Astrocyte (in vitro differentiated cells and primary cell): ENCODE data around the gene APOH. TPM values are rescaled to one million over a fixed set of nuclear protein-coding genes. Genes with fewer than 3 reads are reported as not detected.

Source experiments
- DNase-seq: peaks from one replicate; pipeline ENCODE4 v3.0.0-alpha.2; 2010; ENCODE audit warnings: low read depth
- FAIRE-seq: peaks from 2 replicates; lab custom pipeline; 2011; peaks lifted over from hg19 to GRCh38; lab: Jason Lieb, UNC
- H2AFZ ChIP-seq: 2 replicates; pipeline ENCODE4 v1.6.0; 2012; ENCODE audit warnings: low read depth, low read length, inconsistent platforms
- H3K27ac ChIP-seq: 2 replicates; pipeline ENCODE4 v1.5.1; 2011; ENCODE audit warnings: low read depth, low read length, inconsistent platforms
- H3K27me3 ChIP-seq: 2 replicates; pipeline ENCODE4 v1.6.0; 2011; ENCODE audit warnings: low read length, inconsistent platforms; ENCODE audit not compliant: insufficient read depth
- H3K36me3 ChIP-seq: 2 replicates; pipeline ENCODE4 v1.5.1; 2011; ENCODE audit warnings: low read length, inconsistent platforms; ENCODE audit not compliant: insufficient read depth
- H3K4me1 ChIP-seq: 2 replicates; pipeline ENCODE4 v1.5.1; 2011; ENCODE audit warnings: low read length, inconsistent platforms; ENCODE audit not compliant: insufficient read depth
- H3K4me2 ChIP-seq: 2 replicates; pipeline ENCODE4 v1.6.0; 2012; ENCODE audit warnings: low read length, inconsistent platforms
- H3K4me3 ChIP-seq: 2 replicates; pipeline ENCODE4 v1.5.1; 2011; ENCODE audit warnings: low read depth, mild to moderate bottlenecking, low read length, inconsistent platforms; ENCODE audit not compliant: insufficient read depth
- H3K79me2 ChIP-seq: 2 replicates; pipeline ENCODE4 v1.6.0; 2012; ENCODE audit warnings: mild to moderate bottlenecking, low read length, inconsistent platforms; ENCODE audit not compliant: insufficient read depth
- H3K9ac ChIP-seq: 2 replicates; pipeline ENCODE4 v1.6.0; 2012; ENCODE audit warnings: mild to moderate bottlenecking, low read length, inconsistent platforms
- H3K9me3 ChIP-seq: 2 replicates; pipeline ENCODE4 v1.5.1; 2012; ENCODE audit warnings: low read depth, mild to moderate bottlenecking, low read length, inconsistent platforms; ENCODE audit not compliant: insufficient read depth
- H4K20me1 ChIP-seq: 2 replicates; pipeline ENCODE4 v1.6.0; 2012; ENCODE audit warnings: low read length, inconsistent platforms; ENCODE audit not compliant: insufficient read depth
- H3K27ac Mint-ChIP-seq: one replicate; pipeline ENCODE4 v1.8.0; 2021; ENCODE audit warnings: mild to moderate bottlenecking, mixed read lengths; ENCODE audit not compliant: unreplicated experiment
- H3K27me3 Mint-ChIP-seq: one replicate; pipeline ENCODE4 v1.8.0; 2021; ENCODE audit warnings: low read depth, mixed read lengths; ENCODE audit not compliant: unreplicated experiment
- H3K36me3 Mint-ChIP-seq: one replicate; pipeline ENCODE4 v1.8.0; 2021; ENCODE audit warnings: low read depth, mixed read lengths; ENCODE audit not compliant: unreplicated experiment
- H3K4me1 Mint-ChIP-seq: one replicate; pipeline ENCODE4 v1.8.0; 2021; ENCODE audit warnings: low read depth, mixed read lengths; ENCODE audit not compliant: unreplicated experiment
- H3K4me3 Mint-ChIP-seq: one replicate; pipeline ENCODE4 v1.8.0; 2021; ENCODE audit warnings: mild to moderate bottlenecking, moderate library complexity, mixed read lengths; ENCODE audit not compliant: unreplicated experiment
- H3K9me3 Mint-ChIP-seq: one replicate; pipeline ENCODE4 v1.8.0; 2021; ENCODE audit warnings: mild to moderate bottlenecking, mixed read lengths; ENCODE audit not compliant: unreplicated experiment
- EZH2 ChIP-seq: IDR thresholded peaks from 2 replicates; pipeline ENCODE4 v1.6.1; 2012; ENCODE audit warnings: mild to moderate bottlenecking, low read length, inconsistent platforms; ENCODE audit not compliant: insufficient read depth
- total RNA-seq: library from RNA; stranded (reverse); gene quantifications from 2 replicates; pipeline ENCODE4 v1.2.1, GENCODE V29; 2021
- TF ChIP-seq, protein P1 (sequence below): IDR thresholded peaks from 2 replicates; pipeline ENCODE4 v1.5.1; 2011; ENCODE audit warnings: low read depth, mild to moderate bottlenecking, inconsistent platforms, low read length, moderate library complexity; ENCODE audit not compliant: insufficient read depth

Gene APOH
- total RNA-seq, 1 donor from 2014 or later: not detected

DNA sequence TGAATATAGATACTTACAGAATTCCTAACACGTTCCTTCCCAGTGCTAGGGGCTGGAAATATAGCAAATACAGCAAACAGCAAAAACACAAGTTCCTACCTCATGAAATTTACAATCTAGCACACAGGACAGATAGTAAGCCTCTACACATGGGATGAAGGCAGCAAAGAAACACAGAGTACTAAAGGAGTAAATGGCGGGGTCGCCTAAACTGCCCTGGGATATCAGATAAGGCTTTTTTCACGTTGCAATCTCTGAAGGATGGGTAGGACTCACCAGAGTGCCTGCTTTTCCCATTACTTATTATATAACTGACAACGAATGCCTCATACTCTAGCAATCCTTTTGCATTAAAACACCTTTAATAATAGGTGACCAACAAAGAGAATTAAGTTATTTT, 57.1 kb downstream of the APOH start:
- no peak overlapping the region for H3K27ac ChIP-seq
- H3K36me3 ChIP-seq: no peaks in the 10 kb centered on the region
- H3K4me2 ChIP-seq: no peak overlapping the region
- H3K27me3 ChIP-seq: no peaks in the 10 kb centered on the region
- Mint-ChIP-seq H3K4me3 (no peak overlapping the region), H3K36me3 (no peaks in the 10 kb centered on the region), H3K9me3 (no peaks in the 10 kb centered on the region), H3K27me3 (no peaks in the 10 kb centered on the region), H3K4me1 (no peaks in the 10 kb centered on the region), H3K27ac (no peak overlapping the region)
- no peaks in the 10 kb centered on the region for H4K20me1 ChIP-seq
- DNase-seq: no peak
- TF ChIP-seq, protein P1, sequence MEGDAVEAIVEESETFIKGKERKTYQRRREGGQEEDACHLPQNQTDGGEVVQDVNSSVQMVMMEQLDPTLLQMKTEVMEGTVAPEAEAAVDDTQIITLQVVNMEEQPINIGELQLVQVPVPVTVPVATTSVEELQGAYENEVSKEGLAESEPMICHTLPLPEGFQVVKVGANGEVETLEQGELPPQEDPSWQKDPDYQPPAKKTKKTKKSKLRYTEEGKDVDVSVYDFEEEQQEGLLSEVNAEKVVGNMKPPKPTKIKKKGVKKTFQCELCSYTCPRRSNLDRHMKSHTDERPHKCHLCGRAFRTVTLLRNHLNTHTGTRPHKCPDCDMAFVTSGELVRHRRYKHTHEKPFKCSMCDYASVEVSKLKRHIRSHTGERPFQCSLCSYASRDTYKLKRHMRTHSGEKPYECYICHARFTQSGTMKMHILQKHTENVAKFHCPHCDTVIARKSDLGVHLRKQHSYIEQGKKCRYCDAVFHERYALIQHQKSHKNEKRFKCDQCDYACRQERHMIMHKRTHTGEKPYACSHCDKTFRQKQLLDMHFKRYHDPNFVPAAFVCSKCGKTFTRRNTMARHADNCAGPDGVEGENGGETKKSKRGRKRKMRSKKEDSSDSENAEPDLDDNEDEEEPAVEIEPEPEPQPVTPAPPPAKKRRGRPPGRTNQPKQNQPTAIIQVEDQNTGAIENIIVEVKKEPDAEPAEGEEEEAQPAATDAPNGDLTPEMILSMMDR: no peak
- TF ChIP-seq EZH2: no peak
- H3K9ac ChIP-seq: no peak overlapping the region
- no peak overlapping the region for H3K4me3 ChIP-seq
- FAIRE-seq: no peak
- no peaks in the 10 kb centered on the region for H3K79me2 ChIP-seq
- no peaks in the 10 kb centered on the region for H3K9me3 ChIP-seq
- no peak overlapping the region for H2AFZ ChIP-seq
- no peaks in the 10 kb centered on the region for H3K4me1 ChIP-seq

- H3K27ac Mint-ChIP-seq: no peak overlapping the region
- no peak overlapping the region for H3K4me2 ChIP-seq
- no peaks in the 10 kb centered on the region for H3K27me3 ChIP-seq
- no peak overlapping the region for H2AFZ ChIP-seq
- no peaks in the 10 kb centered on the region for H3K9me3 Mint-ChIP-seq
- no peak overlapping the region for H3K4me3 ChIP-seq
- H3K9ac ChIP-seq: no peak overlapping the region
- no peaks in the 10 kb centered on the region for H3K4me1 ChIP-seq
- no peaks in the 10 kb centered on the region for H3K36me3 Mint-ChIP-seq
- H4K20me1 ChIP-seq: no peaks in the 10 kb centered on the region
- H3K79me2 ChIP-seq: no peaks in the 10 kb centered on the region
- H3K9me3 ChIP-seq: no peaks in the 10 kb centered on the region
- no peak for TF ChIP-seq EZH2
- TF ChIP-seq, protein P1: no peak
- H3K27me3 Mint-ChIP-seq: no peaks in the 10 kb centered on the region
- H3K4me3 Mint-ChIP-seq: no peak overlapping the region
- DNase-seq: no peak
- FAIRE-seq: no peak
- no peaks in the 10 kb centered on the region for H3K36me3 ChIP-seq
- no peaks in the 10 kb centered on the region for H3K4me1 Mint-ChIP-seq
- no peak overlapping the region for H3K27ac ChIP-seq
Measured at GRCh38 chr17:66171692-66172091, 57.5 kb downstream of the APOH start.

GRCh38 chr17:66171172-66171571, 58.0 kb downstream of the APOH start:
- H2AFZ ChIP-seq: no peak overlapping the region

More at GRCh38 chr17:66171172-66171571, 58.0 kb downstream of the APOH start:
- Histone ChIP-seq H3K4me3 (no peak overlapping the region), H3K9ac (no peak overlapping the region), H4K20me1 (no peaks in the 10 kb centered on the region), H3K4me1 (no peaks in the 10 kb centered on the region), H3K9me3 (no peaks in the 10 kb centered on the region), H3K4me2 (no peak overlapping the region), H3K79me2 (no peaks in the 10 kb centered on the region), H3K27ac (no peak overlapping the region), H3K27me3 (no peaks in the 10 kb centered on the region), H3K36me3 (no peaks in the 10 kb centered on the region)
- Mint-ChIP-seq H3K27ac (no peak overlapping the region), H3K4me3 (no peak overlapping the region), H3K36me3 (no peaks in the 10 kb centered on the region), H3K9me3 (no peaks in the 10 kb centered on the region), H3K27me3 (no peaks in the 10 kb centered on the region), H3K4me1 (no peaks in the 10 kb centered on the region)
- FAIRE-seq (no peak), DNase-seq (no peak)
- TF ChIP-seq, protein P1: no peak
- no peak for TF ChIP-seq EZH2
